Vagina (tissue), 2 donors: ENCODE results near the gene POC1A.

Experiments
- CTCF ChIP-seq, 3 experiments: fragments of 450-650 bp in 2 of 3; fragments of 200-600 bp in 1 of 3; sonication (generic) in 1 of 3; IDR thresholded peaks; one replicate each; pipeline ENCODE4 v1.5.1; 2017 to 2019; ENCODE audit warnings: antibody characterized with exemption in 3 of 3, mild to moderate bottlenecking in 2 of 3, moderate library complexity in 2 of 3
- POLR2A ChIP-seq, 2 donors: fragments of 450-650 bp; IDR thresholded peaks; one replicate each; pipeline ENCODE4 v1.6.1; 2017; ENCODE audit warnings: antibody characterized with exemption in 2 of 2, mild to moderate bottlenecking in 2 of 2, moderate library complexity in 2 of 2
- POLR2AphosphoS5 ChIP-seq, 2 donors: sonication (generic); formaldehyde crosslinking; IDR thresholded peaks; one replicate each; pipeline ENCODE4 v1.9.0; 2017; ENCODE audit warnings: antibody characterized with exemption in 2 of 2, mild to moderate bottlenecking in 2 of 2, low read depth in 1 of 2; ENCODE audit not compliant: insufficient read depth in 1 of 2

- no peak for TF ChIP-seq CTCF (IDR thresholded peaks at IDR 0.05)
- no peak for TF ChIP-seq POLR2A (IDR thresholded peaks at IDR 0.05)
- no peak for TF ChIP-seq POLR2AphosphoS5 (IDR thresholded peaks at IDR 0.05; ENCODE audit: insufficient read depth in 1 of 2, low read depth in 1 of 2)
These were observed 63.2 kb downstream of the POC1A start for GRCh38 chr3:52090933-52091468.
